Measurements from ENCODE around the gene C9orf43. TPM values are rescaled to one million over a fixed set of nuclear protein-coding genes. Genes with fewer than 3 reads are reported as not detected.
A peak's percentile ranks its signal among the peaks of the same experiment; 100 is the strongest.

Gene C9orf43
- total RNA-seq, 6 experiments from 2014 or later, result 0.40 to 1.0 (median 0.50) TPM

DNA sequence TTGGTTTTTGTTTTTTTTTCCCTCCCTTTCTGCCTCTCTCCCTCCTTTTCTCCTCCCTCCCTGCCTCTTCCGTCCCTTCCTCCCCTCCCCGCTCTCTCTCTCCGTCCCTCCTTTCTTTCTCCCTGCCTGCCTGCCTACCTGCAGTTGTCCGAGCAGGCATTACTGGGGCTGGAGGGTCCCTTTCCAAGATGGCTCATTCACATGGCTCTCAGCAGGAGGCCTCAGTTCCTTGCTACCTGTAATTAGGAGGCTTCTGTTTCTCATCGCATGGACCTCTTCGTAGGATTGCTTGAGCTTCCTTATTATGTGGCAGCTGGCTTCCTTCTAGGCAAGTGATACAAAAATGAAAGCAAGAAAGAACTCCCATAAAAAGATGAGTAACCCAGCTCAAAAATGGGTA, 61.0 kb downstream of the C9orf43 start:
- Histone ChIP-seq H3K9me3 (no peaks in the 10 kb centered on the region), H3K36me3 (no peaks in the 10 kb centered on the region), H3K4me3 (no peak overlapping the region), H3K27me3 (no peaks in the 10 kb centered on the region), H3K27ac (no peak overlapping the region), H3K4me1 (peaks cover 0 to 6% (median 0%) of the 10 kb centered on the region in 4 donors)
- DNase-seq, result no peak
- TF ChIP-seq, protein P1, sequence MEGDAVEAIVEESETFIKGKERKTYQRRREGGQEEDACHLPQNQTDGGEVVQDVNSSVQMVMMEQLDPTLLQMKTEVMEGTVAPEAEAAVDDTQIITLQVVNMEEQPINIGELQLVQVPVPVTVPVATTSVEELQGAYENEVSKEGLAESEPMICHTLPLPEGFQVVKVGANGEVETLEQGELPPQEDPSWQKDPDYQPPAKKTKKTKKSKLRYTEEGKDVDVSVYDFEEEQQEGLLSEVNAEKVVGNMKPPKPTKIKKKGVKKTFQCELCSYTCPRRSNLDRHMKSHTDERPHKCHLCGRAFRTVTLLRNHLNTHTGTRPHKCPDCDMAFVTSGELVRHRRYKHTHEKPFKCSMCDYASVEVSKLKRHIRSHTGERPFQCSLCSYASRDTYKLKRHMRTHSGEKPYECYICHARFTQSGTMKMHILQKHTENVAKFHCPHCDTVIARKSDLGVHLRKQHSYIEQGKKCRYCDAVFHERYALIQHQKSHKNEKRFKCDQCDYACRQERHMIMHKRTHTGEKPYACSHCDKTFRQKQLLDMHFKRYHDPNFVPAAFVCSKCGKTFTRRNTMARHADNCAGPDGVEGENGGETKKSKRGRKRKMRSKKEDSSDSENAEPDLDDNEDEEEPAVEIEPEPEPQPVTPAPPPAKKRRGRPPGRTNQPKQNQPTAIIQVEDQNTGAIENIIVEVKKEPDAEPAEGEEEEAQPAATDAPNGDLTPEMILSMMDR (IDR thresholded peaks at IDR 0.05), result no peak
- no peak for TF ChIP-seq POLR2A (IDR thresholded peaks at IDR 0.05)
- intact Hi-C loops (cut with DNase I), result no loop called here
- ATAC-seq, result no peak
- 80% methylated on average over 4 of the region's 6 CpGs for WGBS (ENCODE audit: insufficient coverage, low coverage, low lambda C conversion rate, missing lambda C conversion rate)

DNA sequence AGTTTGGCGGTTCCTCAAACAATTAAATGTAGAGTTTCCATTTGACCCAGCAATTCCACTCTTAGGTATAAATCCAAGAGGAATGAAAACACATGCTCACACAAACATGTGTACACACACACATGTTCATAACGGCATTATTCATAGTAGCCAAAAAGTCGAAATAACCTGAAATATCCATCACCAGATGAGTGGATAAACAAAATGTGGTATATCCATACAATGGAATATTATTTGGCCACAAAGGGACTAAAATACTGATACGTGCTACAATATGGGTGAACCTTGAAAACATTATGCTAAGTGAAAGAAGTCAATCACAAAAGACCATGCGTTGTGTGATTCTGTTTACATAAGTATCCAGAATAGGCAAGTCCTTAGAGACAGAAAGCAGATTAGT, 61.7 kb downstream of the C9orf43 start:
- Histone ChIP-seq H3K4me3 (no peak overlapping the region), H3K9me3 (no peaks in the 10 kb centered on the region), H3K27me3 (no peaks in the 10 kb centered on the region), H3K4me1 (peaks cover 0 to 11% (median 0%) of the 10 kb centered on the region in 4 donors), H3K27ac (no peak overlapping the region), H3K36me3 (no peaks in the 10 kb centered on the region)
- no peak for ATAC-seq
- DNase-seq, result no peak
- 98% methylated on average over 5 of the region's 5 CpGs for WGBS (ENCODE audit: insufficient coverage, low coverage, low lambda C conversion rate, missing lambda C conversion rate)
- intact Hi-C loops (cut with DNase I), result no loop called here
- TF ChIP-seq, protein P1 (IDR thresholded peaks at IDR 0.05), result no peak
- no peak for TF ChIP-seq POLR2A (IDR thresholded peaks at IDR 0.05)

DNA sequence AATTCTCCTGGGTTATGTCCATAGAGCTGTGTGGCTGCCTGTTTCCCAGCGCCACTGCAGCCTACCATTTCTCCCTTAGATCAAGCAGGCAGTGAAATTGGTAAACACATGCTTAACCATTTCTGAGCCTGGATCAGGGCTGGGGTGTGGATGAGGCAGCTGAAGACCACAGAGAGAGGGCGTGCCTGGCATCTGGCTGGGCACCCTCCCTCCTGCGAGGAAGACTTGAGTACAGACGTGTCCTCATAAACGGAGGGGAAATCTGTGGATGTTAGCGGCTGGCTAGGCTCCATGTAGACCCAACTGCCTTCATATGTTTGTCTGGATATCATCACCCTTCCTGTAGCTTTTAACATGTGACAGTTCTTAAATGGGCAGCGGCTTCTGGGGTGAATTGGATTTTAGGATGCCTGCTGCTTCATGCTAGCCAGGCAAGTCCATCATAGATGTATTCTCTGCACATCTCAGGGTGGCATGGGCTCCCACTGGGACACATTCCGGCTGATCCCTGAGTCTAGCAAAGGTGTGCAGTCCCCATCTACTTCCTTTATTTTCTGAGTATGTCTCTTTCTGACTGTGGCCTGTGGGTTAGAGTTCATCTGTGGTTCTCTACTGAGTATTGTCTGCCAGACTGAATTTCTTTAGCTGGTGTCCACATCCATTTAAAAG, 63.9 kb downstream of the C9orf43 start:
- Histone ChIP-seq H3K27ac (no peak overlapping the region), H3K36me3 (no peaks in the 10 kb centered on the region), H3K27me3 (no peaks in the 10 kb centered on the region), H3K4me1 (peaks cover 0 to 11% (median 0%) of the 10 kb centered on the region in 4 donors), H3K4me3 (no peak overlapping the region), H3K9me3 (no peaks in the 10 kb centered on the region)
- peak in 1 of 3 donors; percentile 17 for DNase-seq
- TF ChIP-seq, protein P1 (IDR thresholded peaks at IDR 0.05), result no peak
- TF ChIP-seq POLR2A (IDR thresholded peaks at IDR 0.05), result no peak
- no peak for ATAC-seq
- WGBS (ENCODE audit: insufficient coverage, low coverage, low lambda C conversion rate, missing lambda C conversion rate), result 84% methylated on average over 4 of the region's 8 CpGs
- intact Hi-C loops (cut with DNase I), result no loop called here

DNA sequence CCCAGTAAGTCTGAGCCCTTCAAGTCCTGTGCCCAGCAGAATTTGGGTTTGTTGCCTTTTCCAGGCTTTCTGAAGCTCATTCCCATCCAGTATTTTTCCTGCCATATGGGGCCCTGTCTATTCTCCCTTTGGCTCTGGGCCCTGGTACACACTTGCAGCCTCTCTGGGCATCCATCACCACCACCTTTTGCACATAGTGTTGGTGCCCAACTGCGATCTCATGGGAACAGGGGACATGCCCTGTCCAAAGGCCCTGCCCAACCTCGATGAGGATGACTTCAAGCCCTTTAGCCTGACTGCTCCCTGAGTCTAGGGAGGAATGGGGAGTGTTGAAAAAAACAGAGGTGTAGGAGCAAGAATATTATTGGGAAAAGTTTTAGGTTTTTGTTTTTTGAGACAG, 64.5 kb downstream of the C9orf43 start:
- H3K27me3 ChIP-seq, result no peaks in the 10 kb centered on the region
- DNase-seq, result no peak
- intact Hi-C loops (cut with DNase I), result no loop called here
- 100% methylated on average over 2 of the region's 2 CpGs for WGBS (ENCODE audit: insufficient coverage, low coverage, low lambda C conversion rate, missing lambda C conversion rate)
- H3K27ac ChIP-seq, result no peak overlapping the region
- no peak for ATAC-seq
- no peaks in the 10 kb centered on the region for H3K36me3 ChIP-seq
- H3K9me3 ChIP-seq, result no peaks in the 10 kb centered on the region
- H3K4me3 ChIP-seq, result no peak overlapping the region
- TF ChIP-seq, protein P1 (IDR thresholded peaks at IDR 0.05), result no peak
- TF ChIP-seq POLR2A (IDR thresholded peaks at IDR 0.05), result no peak
- H3K4me1 ChIP-seq, result peaks cover 0 to 11% (median 0%) of the 10 kb centered on the region in 4 donors
